ENCODE data around the gene DIDO1. TPM values are rescaled to one million over a fixed set of nuclear protein-coding genes. Genes with fewer than 3 reads are reported as not detected.

DIDO1 gene
- total and polyA plus RNA-seq, 2 of the 13 experiments (the other 11 are each of a cell fraction or from before 2014, with no cell fraction given): 75.0 to 75.1 TPM

DNA sequence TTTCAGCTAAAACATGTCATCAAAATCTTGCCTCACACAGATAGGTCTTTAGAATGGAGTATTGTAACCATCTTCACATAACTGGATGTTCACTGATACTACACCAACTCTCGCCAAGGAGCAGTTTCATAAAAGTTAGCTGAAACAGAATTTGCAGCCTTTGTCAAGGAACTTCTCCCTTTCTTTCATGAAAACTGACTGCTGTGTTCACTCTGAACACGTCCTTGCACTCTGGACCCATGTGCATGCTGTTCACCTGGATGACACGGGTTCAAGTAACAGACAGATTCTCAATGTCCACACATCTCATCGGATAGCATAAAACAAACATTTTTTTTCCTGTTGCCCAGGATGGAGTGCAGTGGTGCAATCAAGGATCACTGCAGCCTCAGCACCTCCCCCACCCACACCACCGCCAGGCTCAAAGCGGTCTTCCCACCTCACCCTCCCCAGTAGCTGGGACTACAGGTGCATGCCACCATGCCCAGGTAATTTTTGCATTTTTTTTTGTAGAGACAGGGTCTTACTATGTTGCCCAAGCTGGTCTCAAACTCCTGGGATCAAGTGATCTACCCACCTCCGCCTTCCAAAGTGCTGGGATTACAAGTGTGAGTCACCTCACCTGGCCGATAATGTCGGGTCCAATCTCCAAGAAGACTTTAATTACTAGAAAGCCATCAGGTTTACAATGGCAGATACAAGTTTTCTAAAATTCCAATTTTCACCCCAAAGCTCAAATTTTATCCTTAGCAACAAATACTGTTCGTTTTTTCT is 9.4 kb downstream of the DIDO1 start (continued):
- TF ChIP-seq, protein P1, sequence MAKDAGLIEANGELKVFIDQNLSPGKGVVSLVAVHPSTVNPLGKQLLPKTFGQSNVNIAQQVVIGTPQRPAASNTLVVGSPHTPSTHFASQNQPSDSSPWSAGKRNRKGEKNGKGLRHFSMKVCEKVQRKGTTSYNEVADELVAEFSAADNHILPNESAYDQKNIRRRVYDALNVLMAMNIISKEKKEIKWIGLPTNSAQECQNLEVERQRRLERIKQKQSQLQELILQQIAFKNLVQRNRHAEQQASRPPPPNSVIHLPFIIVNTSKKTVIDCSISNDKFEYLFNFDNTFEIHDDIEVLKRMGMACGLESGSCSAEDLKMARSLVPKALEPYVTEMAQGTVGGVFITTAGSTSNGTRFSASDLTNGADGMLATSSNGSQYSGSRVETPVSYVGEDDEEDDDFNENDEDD (CRISPR knock-in tag; IDR thresholded peaks at IDR 0.05; ENCODE audit: borderline replicate concordance): peak; percentile 75; the same call in 1 of the 2 replicates
- TF ChIP-seq, protein P2, sequence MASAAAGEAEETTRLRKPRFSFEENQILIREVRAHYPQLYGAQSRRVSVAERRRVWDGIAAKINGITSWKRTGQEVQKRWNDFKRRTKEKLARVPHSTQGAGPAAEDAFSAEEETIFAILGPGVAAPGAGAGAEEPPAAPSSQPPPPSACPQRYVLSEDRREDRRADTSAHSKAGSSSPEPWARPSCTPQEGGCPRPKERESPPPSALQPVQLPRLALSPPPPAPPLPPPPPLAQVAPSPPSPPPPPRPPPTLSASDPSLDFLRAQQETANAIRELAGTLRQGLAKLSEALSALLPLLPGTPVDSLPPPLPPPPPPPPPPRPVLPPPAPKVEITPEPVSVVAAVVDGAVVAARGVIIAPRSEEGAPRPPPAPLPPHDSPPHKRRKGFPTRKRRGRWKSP (CRISPR knock-in tag; IDR thresholded peaks at IDR 0.05): peak; percentile 95
- TF ChIP-seq ZNF7 (CRISPR knock-in tag; IDR thresholded peaks at IDR 0.05) (no peak), ZNF543 (CRISPR knock-in tag; IDR thresholded peaks at IDR 0.05) (peak; percentile 80; the same call in 1 of the 2 replicates), ZNF672 (CRISPR knock-in tag; IDR thresholded peaks at IDR 0.05) (no peak), ZBTB38 (CRISPR knock-in tag; IDR thresholded peaks at IDR 0.05) (peak; percentile 95), TRIM24 (CRISPR knock-in tag; IDR thresholded peaks at IDR 0.05) (peak; percentile 83; the same call in 1 of the 2 replicates), ZNF670 (CRISPR knock-in tag; IDR thresholded peaks at IDR 0.05; ENCODE audit: borderline replicate concordance) (no peak; the same call in 1 of the 2 replicates), ZNF234 (CRISPR knock-in tag; conservative IDR thresholded peaks at IDR 0.05) (no peak), ZKSCAN1 (IDR thresholded peaks at IDR 0.05; ENCODE audit: low read length) (no peak), MAZ (IDR thresholded peaks at IDR 0.05; ENCODE audit: borderline replicate concordance, low read depth, low read length) (0 out of 2 replicates have a peak, but pooled peaks have one; percentile 11), MAZ (CRISPR knock-in tag; IDR thresholded peaks at IDR 0.05; ENCODE audit: low read depth) (peak; percentile 85), ZNF138 (CRISPR knock-in tag; IDR thresholded peaks at IDR 0.05; ENCODE audit: low read depth) (no peak), RFXAP (CRISPR knock-in tag; IDR thresholded peaks at IDR 0.05; ENCODE audit: borderline replicate concordance) (peak; percentile 93; the same call in 1 of the 2 replicates)
- TF ChIP-seq, protein P3, sequence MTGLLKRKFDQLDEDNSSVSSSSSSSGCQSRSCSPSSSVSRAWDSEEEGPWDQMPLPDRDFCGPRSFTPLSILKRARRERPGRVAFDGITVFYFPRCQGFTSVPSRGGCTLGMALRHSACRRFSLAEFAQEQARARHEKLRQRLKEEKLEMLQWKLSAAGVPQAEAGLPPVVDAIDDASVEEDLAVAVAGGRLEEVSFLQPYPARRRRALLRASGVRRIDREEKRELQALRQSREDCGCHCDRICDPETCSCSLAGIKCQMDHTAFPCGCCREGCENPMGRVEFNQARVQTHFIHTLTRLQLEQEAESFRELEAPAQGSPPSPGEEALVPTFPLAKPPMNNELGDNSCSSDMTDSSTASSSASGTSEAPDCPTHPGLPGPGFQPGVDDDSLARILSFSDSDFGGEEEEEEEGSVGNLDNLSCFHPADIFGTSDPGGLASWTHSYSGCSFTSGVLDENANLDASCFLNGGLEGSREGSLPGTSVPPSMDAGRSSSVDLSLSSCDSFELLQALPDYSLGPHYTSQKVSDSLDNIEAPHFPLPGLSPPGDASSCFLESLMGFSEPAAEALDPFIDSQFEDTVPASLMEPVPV (CRISPR knock-in tag; IDR thresholded peaks at IDR 0.05): no peak; the same call in 1 of the 2 replicates
- TF ChIP-seq, protein P4, sequence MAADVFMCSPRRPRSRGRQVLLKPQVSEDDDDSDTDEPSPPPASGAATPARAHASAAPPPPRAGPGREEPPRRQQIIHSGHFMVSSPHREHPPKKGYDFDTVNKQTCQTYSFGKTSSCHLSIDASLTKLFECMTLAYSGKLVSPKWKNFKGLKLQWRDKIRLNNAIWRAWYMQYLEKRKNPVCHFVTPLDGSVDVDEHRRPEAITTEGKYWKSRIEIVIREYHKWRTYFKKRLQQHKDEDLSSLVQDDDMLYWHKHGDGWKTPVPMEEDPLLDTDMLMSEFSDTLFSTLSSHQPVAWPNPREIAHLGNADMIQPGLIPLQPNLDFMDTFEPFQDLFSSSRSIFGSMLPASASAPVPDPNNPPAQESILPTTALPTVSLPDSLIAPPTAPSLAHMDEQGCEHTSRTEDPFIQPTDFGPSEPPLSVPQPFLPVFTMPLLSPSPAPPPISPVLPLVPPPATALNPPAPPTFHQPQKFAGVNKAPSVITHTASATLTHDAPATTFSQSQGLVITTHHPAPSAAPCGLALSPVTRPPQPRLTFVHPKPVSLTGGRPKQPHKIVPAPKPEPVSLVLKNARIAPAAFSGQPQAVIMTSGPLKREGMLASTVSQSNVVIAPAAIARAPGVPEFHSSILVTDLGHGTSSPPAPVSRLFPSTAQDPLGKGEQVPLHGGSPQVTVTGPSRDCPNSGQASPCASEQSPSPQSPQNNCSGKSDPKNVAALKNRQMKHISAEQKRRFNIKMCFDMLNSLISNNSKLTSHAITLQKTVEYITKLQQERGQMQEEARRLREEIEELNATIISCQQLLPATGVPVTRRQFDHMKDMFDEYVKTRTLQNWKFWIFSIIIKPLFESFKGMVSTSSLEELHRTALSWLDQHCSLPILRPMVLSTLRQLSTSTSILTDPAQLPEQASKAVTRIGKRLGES (CRISPR knock-in tag; IDR thresholded peaks at IDR 0.05; ENCODE audit: borderline replicate concordance): peak; percentile 44; the same call in 1 of the 2 replicates
- TF ChIP-seq, protein P5, sequence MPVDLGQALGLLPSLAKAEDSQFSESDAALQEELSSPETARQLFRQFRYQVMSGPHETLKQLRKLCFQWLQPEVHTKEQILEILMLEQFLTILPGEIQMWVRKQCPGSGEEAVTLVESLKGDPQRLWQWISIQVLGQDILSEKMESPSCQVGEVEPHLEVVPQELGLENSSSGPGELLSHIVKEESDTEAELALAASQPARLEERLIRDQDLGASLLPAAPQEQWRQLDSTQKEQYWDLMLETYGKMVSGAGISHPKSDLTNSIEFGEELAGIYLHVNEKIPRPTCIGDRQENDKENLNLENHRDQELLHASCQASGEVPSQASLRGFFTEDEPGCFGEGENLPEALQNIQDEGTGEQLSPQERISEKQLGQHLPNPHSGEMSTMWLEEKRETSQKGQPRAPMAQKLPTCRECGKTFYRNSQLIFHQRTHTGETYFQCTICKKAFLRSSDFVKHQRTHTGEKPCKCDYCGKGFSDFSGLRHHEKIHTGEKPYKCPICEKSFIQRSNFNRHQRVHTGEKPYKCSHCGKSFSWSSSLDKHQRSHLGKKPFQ (CRISPR knock-in tag; IDR thresholded peaks at IDR 0.05; ENCODE audit: insufficient replicate concordance): peak; percentile 99

Data from HepG2 (cell line).